H1 (cell line): ENCODE data around the gene CGN. TPM values are rescaled to one million over a fixed set of nuclear protein-coding genes. Genes with fewer than 3 reads are reported as not detected.

Source experiments
- CTCF ChIA-PET: fragments of 300-600 bp; sonication (Branson Sonifier 250); formaldehyde crosslinking; loops from one replicate; lab custom pipeline; 2021; ENCODE audit not compliant: partially characterized antibody; lab: Charles Lee
- POLR2A ChIA-PET: fragments of 300-600 bp; sonication (Branson Sonifier 250); formaldehyde crosslinking; loops from one replicate; lab custom pipeline; 2021; ENCODE audit warnings: inconsistent platforms; ENCODE audit not compliant: partially characterized antibody; lab: Charles Lee
- DNase-seq, 2 experiments: peaks; one replicate each; pipeline versions ENCODE4 v3.0.0 to v3.0.0-alpha.2; 2010 to 2022; ENCODE audit warnings: low spot score in 2 of 2, low read depth in 1 of 2, mixed read lengths in 1 of 2
- FAIRE-seq: peaks from 2 replicates; lab custom pipeline; 2011; peaks lifted over from hg19 to GRCh38; lab: Jason Lieb, UNC
- H2AFZ ChIP-seq: 2 replicates; pipeline ENCODE4 v1.8.1; 2012; ENCODE audit warnings: low read length, inconsistent platforms
- H2AK5ac ChIP-seq: 2 replicates; pipeline ENCODE4 v1.6.1; 2013; ENCODE audit warnings: low read depth, low read length
- H2BK120ac ChIP-seq: replicated peaks from 2 replicates; pipeline ENCODE3; 2013; ENCODE audit warnings: low read depth, low read length, inconsistent platforms
- H2BK12ac ChIP-seq: 2 replicates; pipeline ENCODE4 v1.6.1; 2013; ENCODE audit warnings: low read depth, low read length
- H2BK15ac ChIP-seq: 2 replicates; pipeline ENCODE4 v1.6.1; 2013; ENCODE audit warnings: low read length
- H2BK20ac ChIP-seq: 2 replicates; pipeline ENCODE4 v1.6.1; 2013; ENCODE audit warnings: low read length
- H2BK5ac ChIP-seq: 2 replicates; pipeline ENCODE4 v1.6.1; 2013; ENCODE audit warnings: low read depth, low read length
- H3K14ac ChIP-seq: 2 replicates; pipeline ENCODE4 v1.6.1; 2013; ENCODE audit warnings: inconsistent platforms; ENCODE audit not compliant: insufficient read length
- H3K18ac ChIP-seq: 2 replicates; pipeline ENCODE4 v1.6.1; 2013; ENCODE audit warnings: low read length; ENCODE audit errors: extremely low read depth
- H3K23ac ChIP-seq: 2 replicates; pipeline ENCODE4 v1.6.1; 2013; ENCODE audit warnings: inconsistent platforms; ENCODE audit not compliant: insufficient read length
- H3K23me2 ChIP-seq: 2 replicates; pipeline ENCODE4 v1.6.1; 2013; ENCODE audit warnings: low read depth, low read length
- H3K27ac ChIP-seq: 2 replicates; pipeline ENCODE4 v1.6.1; 2011; ENCODE audit warnings: low read depth, low read length, inconsistent platforms
- H3K27me3 ChIP-seq, 4 experiments: replicated peaks in 1 of 4; 1 replicate in 1 of 4; 2 replicates in 3 of 4; pipeline versions ENCODE4 v1.6.1 to v1.8.1; 2011 to 2013; ENCODE audit warnings: low read length in 3 of 4, mild to moderate bottlenecking in 3 of 4, inconsistent platforms in 2 of 4, mixed read lengths in 2 of 4, moderate library complexity in 1 of 4; ENCODE audit not compliant: control insufficient read depth in 3 of 4, insufficient read depth in 3 of 4; ENCODE audit errors: extremely low read depth in 1 of 4
- H3K36me3 ChIP-seq, 4 experiments: 2 replicates each; pipeline versions ENCODE4 v1.6.1 to v1.8.1; 2011 to 2013; ENCODE audit warnings: mild to moderate bottlenecking in 4 of 4, low read length in 3 of 4, moderate library complexity in 2 of 4, control low read depth in 1 of 4, inconsistent platforms in 1 of 4; ENCODE audit not compliant: insufficient read depth in 4 of 4, control insufficient read depth in 2 of 4
- H3K4ac ChIP-seq: replicated peaks from 2 replicates; pipeline ENCODE3; 2013; ENCODE audit warnings: low read length, low read depth, mixed read lengths, inconsistent platforms; ENCODE audit not compliant: insufficient read length
- H3K4me1 ChIP-seq, 4 experiments: replicated peaks in 1 of 4; 1 replicate in 1 of 4; 2 replicates in 3 of 4; pipeline versions ENCODE4 v1.6.1 to v1.8.1; 2011 to 2013; ENCODE audit warnings: low read length in 3 of 4, inconsistent platforms in 2 of 4, mixed read lengths in 1 of 4; ENCODE audit not compliant: insufficient read depth in 4 of 4, control insufficient read depth in 3 of 4
- H3K4me2 ChIP-seq, 2 experiments: 2 replicates each; pipeline versions ENCODE4 v1.6.1 to v1.8.1; 2011 to 2013; ENCODE audit warnings: low read depth in 2 of 2, low read length in 2 of 2, control low read depth in 1 of 2, inconsistent platforms in 1 of 2, mild to moderate bottlenecking in 1 of 2; ENCODE audit not compliant: insufficient read depth in 1 of 2
- H3K4me3 ChIP-seq, 4 experiments: fragments of 200-600, 300-600 bp in 1 of 4; sonication (generic), shearing (Covaris generic), sonication (Bioruptor Twin) in 1 of 4; 2 replicates each; pipeline versions ENCODE4 v1.5.1 to v1.8.1; 2011 to 2016; ENCODE audit warnings: low read length in 4 of 4, low read depth in 3 of 4, control low read depth in 2 of 4, inconsistent platforms in 2 of 4, mild to moderate bottlenecking in 2 of 4, mixed read lengths in 1 of 4, moderate library complexity in 1 of 4; ENCODE audit not compliant: insufficient read depth in 2 of 4; ENCODE audit errors: extremely low read depth in 1 of 4
- H3K56ac ChIP-seq: replicated peaks from 2 replicates; pipeline ENCODE3; 2013; ENCODE audit warnings: low read depth, mild to moderate bottlenecking, mixed read lengths, low read length, inconsistent platforms; ENCODE audit not compliant: insufficient read length
- H3K79me1 ChIP-seq: 2 replicates; pipeline ENCODE4 v1.6.1; 2013; ENCODE audit warnings: low read depth, low read length, control low read depth
- H3K79me2 ChIP-seq, 2 experiments: 2 replicates each; pipeline versions ENCODE4 v1.6.1 to v1.8.1; 2012 to 2013; ENCODE audit warnings: low read length in 2 of 2, mild to moderate bottlenecking in 2 of 2, inconsistent platforms in 1 of 2; ENCODE audit not compliant: insufficient read depth in 2 of 2, control insufficient read depth in 1 of 2
- H3K9ac ChIP-seq, 4 experiments: replicated peaks in 1 of 4; 1 replicate in 1 of 4; 2 replicates in 3 of 4; pipeline versions ENCODE4 v1.6.1 to v1.8.1; 2011 to 2013; ENCODE audit warnings: low read depth in 3 of 4, low read length in 3 of 4, control low read depth in 2 of 4, mild to moderate bottlenecking in 2 of 4, moderate library complexity in 2 of 4, inconsistent platforms in 1 of 4; ENCODE audit errors: extremely low read depth in 1 of 4
- H3K9me3 ChIP-seq, 2 experiments: 2 replicates each; pipeline versions ENCODE4 v1.6.1 to v1.8.1; 2012 to 2013; ENCODE audit warnings: mild to moderate bottlenecking in 2 of 2, moderate library complexity in 2 of 2, control low read depth in 1 of 2, inconsistent platforms in 1 of 2, low read depth in 1 of 2, low read length in 1 of 2, mixed read lengths in 1 of 2; ENCODE audit not compliant: insufficient read depth in 2 of 2
- H4K20me1 ChIP-seq, 2 experiments: replicated peaks in 1 of 2; 2 replicates each; pipeline versions ENCODE3 to v1.8.1; 2011 to 2013; ENCODE audit warnings: inconsistent platforms in 2 of 2, low read length in 2 of 2, mild to moderate bottlenecking in 1 of 2; ENCODE audit not compliant: insufficient read depth in 2 of 2, control insufficient read depth in 1 of 2
- H4K5ac ChIP-seq: 2 replicates; pipeline ENCODE4 v1.6.1; 2013; ENCODE audit warnings: low read length, low read depth, mixed read lengths, inconsistent platforms; ENCODE audit not compliant: insufficient read length
- H4K8ac ChIP-seq: 2 replicates; pipeline ENCODE4 v1.8.0; 2013; ENCODE audit warnings: mild to moderate bottlenecking, moderate library complexity, low read length, inconsistent platforms; ENCODE audit not compliant: insufficient read depth; ENCODE audit errors: extremely low read depth
- H4K91ac ChIP-seq: replicated peaks from 2 replicates; pipeline ENCODE3; 2013; ENCODE audit warnings: low read length, mixed read lengths, inconsistent platforms; ENCODE audit not compliant: insufficient read length
- ATF3 ChIP-seq: IDR thresholded peaks from 2 replicates; pipeline ENCODE4 v1.6.1; 2011; ENCODE audit warnings: low read depth, mild to moderate bottlenecking, low read length; ENCODE audit not compliant: insufficient read depth
- SAP30 ChIP-seq: fragments of 300-600 bp; sonication (generic); IDR thresholded peaks from 2 replicates; pipeline ENCODE4 v1.7.1; 2012; ENCODE audit warnings: low read length, moderate library complexity, mild to moderate bottlenecking, inconsistent platforms; ENCODE audit not compliant: insufficient read depth, insufficient replicate concordance
- WGBS, 2 experiments: shearing (Covaris generic) in 1 of 2; methylation state at CpG; one replicate each; pipeline versions ENCODE4 v1.1.6 to v1.1.7; 2013 to 2015; ENCODE audit warnings: low lambda C conversion rate in 2 of 2, mixed read lengths in 2 of 2, inconsistent platforms in 1 of 2, low coverage in 1 of 2, missing lambda C conversion rate in 1 of 2; ENCODE audit not compliant: insufficient replicate concordance in 2 of 2, insufficient coverage in 1 of 2, insufficient read length in 1 of 2; ENCODE audit errors: extremely low coverage in 1 of 2, missing lambda C conversion rate in 1 of 2; 5-methylcytosine and 5-hydroxymethylcytosine counted together
- polyA plus RNA-seq, 7 experiments: library from polyadenylated mRNA; depleted of rRNA in 3 of 7; stranded (reverse) in 5 of 7; unstranded in 2 of 7; fragments of >200 nt in 5 of 7; fragments of 200-250 nt in 2 of 7; gene quantifications; 1 replicate in 5 of 7; 2 replicates in 1 of 7; 4 replicates in 1 of 7; pipeline versions ENCODE4 v1.2.1 to v1.2.3, GENCODE V29; 2011 to 2013; ENCODE audit warnings: missing spikeins in 2 of 7, mixed read lengths in 2 of 7
- total RNA-seq: library from RNA; stranded (reverse); fragmentation: NEBNext Ultra II Directional; extraction: Animal tissue kit (Norgen Biotek cat#: 25700); gene quantifications from 2 replicates; pipeline ENCODE4 v1.2.1, GENCODE V29; 2021

Gene CGN
- total and polyA plus RNA-seq, 2 of the 8 experiments (the other 6 are each of a cell fraction or from before 2014, with no cell fraction given): 15.9 to 52.7 TPM

GRCh38 chr1:151524736-151525135 is 13.5 kb downstream of the CGN start:
- Histone ChIP-seq H2AFZ (no peak overlapping the region), H4K91ac (no peak overlapping the region), H2BK5ac (no peak overlapping the region), H3K23me2 (no peaks in the 10 kb centered on the region), H4K8ac (no peak overlapping the region), H3K79me1 (peaks cover 2% of the 10 kb centered on the region), H2BK15ac (no peak overlapping the region), H3K18ac (no peak overlapping the region), H2BK12ac (no peak overlapping the region), H3K9ac (no peak overlapping the region), H4K5ac (no peak overlapping the region)
- CTCF ChIA-PET: interaction anchor here (0.7 to 1.4 kb wide), 4 partner anchors 10 to 80 kb away, joined by 3 to 5 read pairs (median 4); no protein-coding TSS in a partner anchor
- WGBS, 2 experiments: 93% methylated on average over 5 of the region's 7 CpGs; no CpG with 5 or more reads in 1 of the 2 experiments
- no peak for DNase-seq
- TF ChIP-seq SAP30: no peak
- no peak for TF ChIP-seq ATF3
- TF ChIP-seq, all 59 proteins: peak for 0
- Histone ChIP-seq H3K79me2 (no peaks in the 10 kb centered on the region), H3K27ac (no peak overlapping the region), H2AK5ac (no peak overlapping the region), H3K14ac (no peak overlapping the region), H3K36me3 (peaks cover 21 to 62% (median 39%) of the 10 kb centered on the region in 4 experiments; a peak in 7 of 8 replicates), H4K20me1 (peaks cover 0 to 4% of the 10 kb centered on the region in 2 experiments), H3K4me2 (no peak overlapping the region), H3K4me1 (no peaks in the 10 kb centered on the region), H3K23ac (no peak overlapping the region), H3K4me3 (no peak overlapping the region), H3K27me3 (no peaks in the 10 kb centered on the region), H3K9me3 (no peaks in the 10 kb centered on the region), H3K56ac (no peak overlapping the region), H2BK120ac (no peak overlapping the region), H3K4ac (no peak overlapping the region), H2BK20ac (no peak overlapping the region)
- POLR2A ChIA-PET: interaction anchor here (0.7 to 17.1 kb wide), 5 partner anchors 8 to 110 kb away, joined by 3 to 283 read pairs (median 5); partner anchors contain the start of genes CGN and TUFT1
- FAIRE-seq: no peak
